Ovary (tissue), 9 donors: ENCODE results near the gene FUBP3. TPM values are rescaled to one million over a fixed set of nuclear protein-coding genes. Genes with fewer than 3 reads are reported as not detected.

Experiments
- DNase-seq, 5 donors: peaks; one replicate each; pipeline ENCODE4 v3.0.0-alpha.2; 2019 to 2020
- H3K27ac ChIP-seq, 2 donors: fragments of 200-600 bp; one replicate each; pipeline versions ENCODE4 v1.5.1 to v1.8.0; 2019 to 2022
- H3K27me3 ChIP-seq: fragments of 200-600 bp; one replicate; pipeline ENCODE4 v1.8.0; 2022
- H3K36me3 ChIP-seq: fragments of 200-600 bp; sonication (generic); one replicate; pipeline ENCODE4 v1.5.1; 2019
- H3K4me1 ChIP-seq: one replicate; pipeline ENCODE4 v1.8.1; 2013; ENCODE audit warnings: mild to moderate bottlenecking, moderate library complexity; ENCODE audit not compliant: insufficient read depth
- H3K4me3 ChIP-seq: fragments of 200-600 bp; sonication (generic); one replicate; pipeline ENCODE4 v1.5.1; 2017
- H3K9me3 ChIP-seq, 2 donors: fragments of 200-600 bp in 1 of 2; sonication (generic) in 1 of 2; one replicate each; pipeline versions ENCODE4 v1.5.1 to v1.8.1; 2013 to 2019; ENCODE audit warnings: mild to moderate bottlenecking in 1 of 2, moderate library complexity in 1 of 2
- EP300 ChIP-seq: sonication (generic); formaldehyde crosslinking; IDR thresholded peaks from one replicate; pipeline ENCODE4 v1.6.1; 2017; ENCODE audit warnings: antibody characterized with exemption
- POLR2A ChIP-seq: fragments of 450-650 bp; IDR thresholded peaks from one replicate; pipeline ENCODE4 v1.6.1; 2017; ENCODE audit warnings: antibody characterized with exemption, mild to moderate bottlenecking, moderate library complexity
- WGBS, 3 donors: extraction: QIAGEN DNeasy Blood & Tissue Kit in 1 of 3; methylation state at CpG; one replicate each; pipeline versions ENCODE4 v1.1.5 to v1.1.7; 2013 to 2017; 5-methylcytosine and 5-hydroxymethylcytosine counted together
- intact Hi-C, 4 donors: fragments of 100-400 bp; cut with DNase I; formaldehyde crosslinking; loops; one replicate each; pipeline versions ENCODE4 v1.11.0 to v1.15.1; 2022 to 2023
- polyA plus RNA-seq, 2 donors: library from polyadenylated mRNA; stranded (reverse); fragments of 200-250 nt in 1 of 2; fragments of 350-450 nt in 1 of 2; fragmentation: Illumina TruSeq in 1 of 2; extraction: RNeasy Lipid Tissue Mini Kit (QIAGEN cat#74804) in 1 of 2; gene quantifications; one replicate each; pipeline ENCODE4 v1.2.3, GENCODE V29; 2013 to 2014
- total RNA-seq, 7 donors: library from RNA; depleted of rRNA in 2 of 7; stranded (reverse); fragments of >200 nt in 2 of 7; fragmentation: NEBNext Ultra II Directional in 3 of 7; extraction: Animal tissue kit (Norgen Biotek cat#: 25700) in 3 of 7; gene quantifications; one replicate each; pipeline versions ENCODE4 v1.1.0 to v1.2.4, GENCODE V29; 2016 to 2023
- TF ChIP-seq, protein P1 (sequence below), 3 donors: fragments of 450-650 bp in 2 of 3; fragments of 200-600 bp in 1 of 3; IDR thresholded peaks; one replicate each; pipeline versions ENCODE4 v1.5.1 to v1.8.0; 2016 to 2022; ENCODE audit warnings: antibody characterized with exemption in 3 of 3, mild to moderate bottlenecking in 1 of 3
- donor health status: DM: no; HTN: no; CAD: no; lungs with moderate emphysema.
- donor health status: DM: no; HTN: no; CAD: no.
- donor health status: Bipolar disorder and iron deficiency.
- donor health status: DM: yes; HTN: yes; CAD: no.
- donor health status: DM: no; HTN: no; CAD: no.
- donor health status: DM: yes; HTN: yes; CAD: no.

The FUBP3 gene
- total and polyA plus RNA-seq, 9 donors, result 15.5 to 54.3 (median 44.4) TPM

GRCh38 chr9:130606887-130607600, 27.7 kb downstream of the FUBP3 start:
- no peaks in the 10 kb centered on the region for H3K4me1 ChIP-seq
- WGBS, 3 donors, result 69 to 84% (median 82%) methylated on average over 8 of the region's 8 CpGs
- no peaks in the 10 kb centered on the region for H3K27me3 ChIP-seq
- intact Hi-C loops, result no loop called here
- no peak for TF ChIP-seq POLR2A
- TF ChIP-seq, protein P1, sequence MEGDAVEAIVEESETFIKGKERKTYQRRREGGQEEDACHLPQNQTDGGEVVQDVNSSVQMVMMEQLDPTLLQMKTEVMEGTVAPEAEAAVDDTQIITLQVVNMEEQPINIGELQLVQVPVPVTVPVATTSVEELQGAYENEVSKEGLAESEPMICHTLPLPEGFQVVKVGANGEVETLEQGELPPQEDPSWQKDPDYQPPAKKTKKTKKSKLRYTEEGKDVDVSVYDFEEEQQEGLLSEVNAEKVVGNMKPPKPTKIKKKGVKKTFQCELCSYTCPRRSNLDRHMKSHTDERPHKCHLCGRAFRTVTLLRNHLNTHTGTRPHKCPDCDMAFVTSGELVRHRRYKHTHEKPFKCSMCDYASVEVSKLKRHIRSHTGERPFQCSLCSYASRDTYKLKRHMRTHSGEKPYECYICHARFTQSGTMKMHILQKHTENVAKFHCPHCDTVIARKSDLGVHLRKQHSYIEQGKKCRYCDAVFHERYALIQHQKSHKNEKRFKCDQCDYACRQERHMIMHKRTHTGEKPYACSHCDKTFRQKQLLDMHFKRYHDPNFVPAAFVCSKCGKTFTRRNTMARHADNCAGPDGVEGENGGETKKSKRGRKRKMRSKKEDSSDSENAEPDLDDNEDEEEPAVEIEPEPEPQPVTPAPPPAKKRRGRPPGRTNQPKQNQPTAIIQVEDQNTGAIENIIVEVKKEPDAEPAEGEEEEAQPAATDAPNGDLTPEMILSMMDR (IDR thresholded peaks at IDR 0.05), result no peak
- no peak for TF ChIP-seq EP300
- no peak for DNase-seq
- no peaks in the 10 kb centered on the region for H3K9me3 ChIP-seq
- no peak overlapping the region for H3K4me3 ChIP-seq
- H3K36me3 ChIP-seq, result no peaks in the 10 kb centered on the region
- no peak overlapping the region for H3K27ac ChIP-seq

- H3K9me3 ChIP-seq, result no peaks in the 10 kb centered on the region
- no peak overlapping the region for H3K4me3 ChIP-seq
- no peaks in the 10 kb centered on the region for H3K36me3 ChIP-seq
- TF ChIP-seq, protein P1 (IDR thresholded peaks at IDR 0.05), result no peak
- no peak for TF ChIP-seq EP300
- no peak for TF ChIP-seq POLR2A
- no peaks in the 10 kb centered on the region for H3K27me3 ChIP-seq
- no peak for DNase-seq
- intact Hi-C loops, result no loop called here
- H3K27ac ChIP-seq, result no peak overlapping the region
- no peaks in the 10 kb centered on the region for H3K4me1 ChIP-seq
- 52 to 66% (median 62%) methylated on average over 10 of the region's 10 CpGs for WGBS, 3 donors
These were observed 28.5 kb downstream of the FUBP3 start for GRCh38 chr9:130607640-130608420.

GRCh38 chr9:130608554-130609134, 29.3 kb downstream of the FUBP3 start:
- TF ChIP-seq, protein P1 (IDR thresholded peaks at IDR 0.05), result no peak
- TF ChIP-seq POLR2A, result no peak
- TF ChIP-seq EP300, result no peak
- Histone ChIP-seq H3K4me1 (no peaks in the 10 kb centered on the region), H3K27me3 (no peaks in the 10 kb centered on the region), H3K36me3 (no peaks in the 10 kb centered on the region), H3K9me3 (no peaks in the 10 kb centered on the region), H3K4me3 (no peak overlapping the region), H3K27ac (no peak overlapping the region)
- no peak for DNase-seq
- intact Hi-C loops, result no loop called here
- WGBS, 3 donors, result 72 to 87% (median 79%) methylated on average over 6 of the region's 6 CpGs

DNA sequence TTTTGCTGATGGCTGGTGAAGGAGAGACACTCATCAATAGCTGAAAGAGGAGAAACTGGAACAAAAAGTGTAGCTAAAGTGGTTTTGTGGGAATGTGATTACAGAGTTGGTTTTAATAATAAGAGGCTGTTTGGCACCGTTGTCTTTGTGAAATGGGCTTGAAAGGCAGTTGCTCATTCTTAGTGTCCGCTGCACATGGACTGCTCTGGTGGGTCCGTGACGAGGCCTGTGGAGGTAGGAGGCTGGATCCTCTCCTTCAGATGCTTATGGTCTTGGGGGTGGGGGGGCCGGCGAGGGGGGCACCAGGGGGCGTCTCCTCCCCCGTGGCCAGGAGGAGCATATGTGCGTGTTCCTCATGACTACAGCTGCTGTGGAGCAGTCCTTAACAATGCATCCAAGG, 29.8 kb downstream of the FUBP3 start:
- H3K36me3 ChIP-seq, result no peaks in the 10 kb centered on the region
- H3K9me3 ChIP-seq, result no peaks in the 10 kb centered on the region
- TF ChIP-seq EP300 (no peak), POLR2A (no peak)
- TF ChIP-seq, protein P1 (IDR thresholded peaks at IDR 0.05), result no peak
- no peak overlapping the region for H3K27ac ChIP-seq
- no peak for DNase-seq
- 63 to 78% (median 70%) methylated on average over 9 of the region's 9 CpGs for WGBS, 3 donors
- H3K27me3 ChIP-seq, result no peaks in the 10 kb centered on the region
- no peak overlapping the region for H3K4me3 ChIP-seq
- intact Hi-C loops, result no loop called here
- no peaks in the 10 kb centered on the region for H3K4me1 ChIP-seq
